HUES6 (cell line): ENCODE data around the gene MRTFB.

ENCODE experiments used
- H3K27ac ChIP-seq: 2 replicates; pipeline ENCODE4 v1.7.0; 2013; ENCODE audit warnings: low read depth, mild to moderate bottlenecking, low read length, inconsistent platforms
- H3K27me3 ChIP-seq: 2 replicates; pipeline ENCODE4 v1.6.1; 2013; ENCODE audit warnings: low read length; ENCODE audit not compliant: control insufficient read depth, insufficient read depth
- H3K36me3 ChIP-seq: 2 replicates; pipeline ENCODE4 v1.6.1; 2013; ENCODE audit warnings: low read length; ENCODE audit not compliant: control insufficient read depth, insufficient read depth
- H3K4me1 ChIP-seq: 2 replicates; pipeline ENCODE4 v1.6.1; 2013; ENCODE audit warnings: low read length; ENCODE audit not compliant: control insufficient read depth, insufficient read depth
- H3K4me3 ChIP-seq: 2 replicates; pipeline ENCODE4 v1.5.1; 2013; ENCODE audit warnings: low read depth, low read length
- H3K9ac ChIP-seq: one replicate; pipeline ENCODE4 v1.6.1; 2013; ENCODE audit warnings: mild to moderate bottlenecking, low read length
- H3K9me3 ChIP-seq: 2 replicates; pipeline ENCODE4 v1.6.1; 2013; ENCODE audit warnings: low read depth, low read length; ENCODE audit not compliant: control insufficient read depth, insufficient read depth

MRTFB gene

GRCh38 chr16:14264327-14264943 is 193.3 kb downstream of the MRTFB start:
- H3K36me3 ChIP-seq = peaks cover 76% of the 10 kb centered on the region
- no peaks in the 10 kb centered on the region for H3K4me1 ChIP-seq
- H3K27ac ChIP-seq = no peak overlapping the region

GRCh38 chr16:14268073-14268472 is 197.0 kb downstream of the MRTFB start:
- Histone ChIP-seq H3K27ac (no peak overlapping the region), H3K4me3 (no peak overlapping the region), H3K9me3 (peaks cover 12% of the 10 kb centered on the region; the same call in 1 of the 2 replicates), H3K9ac (no peak overlapping the region), H3K4me1 (no peaks in the 10 kb centered on the region), H3K27me3 (no peaks in the 10 kb centered on the region), H3K36me3 (peaks cover 41% of the 10 kb centered on the region)

More at GRCh38 chr16:14264327-14264943, 193.3 kb downstream of the MRTFB start:
- Histone ChIP-seq H3K9me3 (peaks cover 4% of the 10 kb centered on the region; the same call in 1 of the 2 replicates), H3K9ac (no peak overlapping the region), H3K4me3 (no peak overlapping the region), H3K27me3 (no peaks in the 10 kb centered on the region)

GRCh38 chr16:14275934-14276333 is 204.8 kb downstream of the MRTFB start:
- no peaks in the 10 kb centered on the region for H3K27me3 ChIP-seq
- no peaks in the 10 kb centered on the region for H3K36me3 ChIP-seq
- H3K27ac ChIP-seq = no peak overlapping the region
- no peak overlapping the region for H3K9ac ChIP-seq
- H3K9me3 ChIP-seq = peaks cover 4% of the 10 kb centered on the region; the same call in 1 of the 2 replicates
- peaks cover 3% of the 10 kb centered on the region; the same call in 1 of the 2 replicates for H3K4me1 ChIP-seq
- no peak overlapping the region for H3K4me3 ChIP-seq

GRCh38 chr16:14278749-14279148 is 207.6 kb downstream of the MRTFB start:
- Histone ChIP-seq H3K4me3 (no peak overlapping the region), H3K9me3 (peaks cover 4% of the 10 kb centered on the region; the same call in 1 of the 2 replicates), H3K9ac (no peak overlapping the region), H3K4me1 (peaks cover 18% of the 10 kb centered on the region), H3K36me3 (no peaks in the 10 kb centered on the region), H3K27me3 (no peaks in the 10 kb centered on the region), H3K27ac (no peak overlapping the region)

- H3K27ac ChIP-seq = no peak overlapping the region
- H3K27me3 ChIP-seq = no peaks in the 10 kb centered on the region
- H3K4me1 ChIP-seq = peaks cover 31% of the 10 kb centered on the region
- no peak overlapping the region for H3K4me3 ChIP-seq
- H3K36me3 ChIP-seq = no peaks in the 10 kb centered on the region
- H3K9me3 ChIP-seq = peaks cover 4% of the 10 kb centered on the region; the same call in 1 of the 2 replicates
- no peak overlapping the region for H3K9ac ChIP-seq
Measured at GRCh38 chr16:14280541-14280940, 209.4 kb downstream of the MRTFB start.

- 0 out of 2 replicates have a peak, but pooled peaks cover 4% of the 10 kb centered on the region for H3K27me3 ChIP-seq
- no peaks in the 10 kb centered on the region for H3K36me3 ChIP-seq
- H3K9me3 ChIP-seq = no peaks in the 10 kb centered on the region
- H3K4me3 ChIP-seq = peak overlapping the region; percentile 87; the same call in 1 of the 2 replicates
- H3K9ac ChIP-seq = no peak overlapping the region
- H3K4me1 ChIP-seq = peaks cover 31% of the 10 kb centered on the region
- no peak overlapping the region for H3K27ac ChIP-seq
Measured at GRCh38 chr16:14283786-14284185, 212.7 kb downstream of the MRTFB start.

- Histone ChIP-seq H3K4me3 (peak overlapping the region; percentile 87), H3K27me3 (0 out of 2 replicates have a peak, but pooled peaks cover 4% of the 10 kb centered on the region), H3K4me1 (peaks cover 31% of the 10 kb centered on the region), H3K27ac (no peak overlapping the region), H3K9me3 (peaks cover 4% of the 10 kb centered on the region; the same call in 1 of the 2 replicates), H3K9ac (no peak overlapping the region), H3K36me3 (no peaks in the 10 kb centered on the region)
Measured at GRCh38 chr16:14284371-14284770, 213.3 kb downstream of the MRTFB start.

GRCh38 chr16:14284930-14285512 is 213.9 kb downstream of the MRTFB start:
- Histone ChIP-seq H3K9ac (peak overlapping the region; percentile 63), H3K4me1 (peaks cover 31% of the 10 kb centered on the region), H3K9me3 (peaks cover 4% of the 10 kb centered on the region; the same call in 1 of the 2 replicates), H3K27me3 (0 out of 2 replicates have a peak, but pooled peaks cover 4% of the 10 kb centered on the region), H3K27ac (peak overlapping the region; percentile 50; the same call in 1 of the 2 replicates), H3K36me3 (no peaks in the 10 kb centered on the region), H3K4me3 (peak overlapping the region; percentile 87)

GRCh38 chr16:14285513-14286367 is 214.6 kb downstream of the MRTFB start:
- Histone ChIP-seq H3K36me3 (no peaks in the 10 kb centered on the region), H3K9me3 (peaks cover 4% of the 10 kb centered on the region; the same call in 1 of the 2 replicates), H3K27me3 (0 out of 2 replicates have a peak, but pooled peaks cover 4% of the 10 kb centered on the region), H3K27ac (peak overlapping the region; percentile 50; the same call in 1 of the 2 replicates), H3K4me1 (peaks cover 28% of the 10 kb centered on the region), H3K9ac (peak overlapping the region; percentile 63), H3K4me3 (peak overlapping the region; percentile 87)

GRCh38 chr16:14286368-14287230 is 215.5 kb downstream of the MRTFB start:
- H3K36me3 ChIP-seq = no peaks in the 10 kb centered on the region
- H3K9ac ChIP-seq = peak overlapping the region; percentile 56
- H3K27ac ChIP-seq = no peak overlapping the region
- peak overlapping the region; percentile 87 for H3K4me3 ChIP-seq
- peaks cover 4% of the 10 kb centered on the region; the same call in 1 of the 2 replicates for H3K9me3 ChIP-seq
- peaks cover 25% of the 10 kb centered on the region for H3K4me1 ChIP-seq
- H3K27me3 ChIP-seq = 0 out of 2 replicates have a peak, but pooled peaks cover 4% of the 10 kb centered on the region
